Breast epithelium (tissue), 3 donors: ENCODE data around the gene TCP11L2.

Source experiments
- CTCF ChIP-seq, 3 donors: fragments of 450-650 bp; IDR thresholded peaks; one replicate each; pipeline ENCODE4 v1.5.1; 2016 to 2017; ENCODE audit warnings: antibody characterized with exemption in 3 of 3, mild to moderate bottlenecking in 3 of 3, moderate library complexity in 3 of 3
- POLR2A ChIP-seq: fragments of 450-650 bp; IDR thresholded peaks from one replicate; pipeline ENCODE4 v1.6.1; 2016; ENCODE audit warnings: antibody characterized with exemption, mild to moderate bottlenecking, moderate library complexity
- POLR2AphosphoS5 ChIP-seq, 3 donors: sonication (generic); formaldehyde crosslinking; IDR thresholded peaks; one replicate each; pipeline ENCODE4 v1.6.1; 2017; ENCODE audit warnings: antibody characterized with exemption in 3 of 3

GRCh38 chr12:106271575-106272505, 30.7 kb upstream of the TCP11L2 start:
- TF ChIP-seq CTCF (IDR thresholded peaks at IDR 0.05) (no peak), POLR2A (no peak), POLR2AphosphoS5 (IDR thresholded peaks at IDR 0.05) (no peak)
